HepG2 (cell line): Measurements from ENCODE around the gene NFATC4. TPM values are rescaled to one million over a fixed set of nuclear protein-coding genes. Genes with fewer than 3 reads are reported as not detected.

Experiments
- ATAC-seq: fragments of 200-7000 bp; cut with Tn5 transposase; 3 replicates; pipeline ENCODE4 v1.9.1; 2020; ENCODE audit warnings: mild to moderate bottlenecking, moderate library complexity
- BruUV-seq: library from RNA; stranded (reverse); fragments of 400-500 nt; replicated peaks from 2 replicates; lab custom pipeline; 2021; lab: Mats Ljungman, UMichigan
- CTCF ChIA-PET: fragments of 300-600 bp; formaldehyde crosslinking; extraction: SDS; loops from one replicate; lab custom pipeline; 2021; ENCODE audit warnings: low total read pairs, inconsistent platforms, low intra/inter-chr PET ratio; lab: Yijun Ruan, JAX
- POLR2A ChIA-PET: fragments of 350-600 bp; sonication (Branson Sonifier 250); formaldehyde crosslinking; loops from one replicate; lab custom pipeline; 2020; ENCODE audit warnings: antibody characterized with exemption, inconsistent platforms; lab: Yijun Ruan, JAX
- DNase-seq: peaks from one replicate; pipeline ENCODE4 v3.0.0-alpha.2; 2015; ENCODE audit warnings: low spot score
- FAIRE-seq: peaks from 3 replicates; lab custom pipeline; 2011; peaks lifted over from hg19 to GRCh38; lab: Jason Lieb, UNC
- H2AFZ ChIP-seq: one replicate; pipeline ENCODE4 v1.6.1; 2011; ENCODE audit warnings: low read length, inconsistent platforms
- H3K27ac ChIP-seq: fragments of 300-600 bp; 3 replicates; pipeline ENCODE4 v1.8.0; 2011; ENCODE audit warnings: mixed run types, mild to moderate bottlenecking, mixed read lengths, low read length, inconsistent platforms; ENCODE audit not compliant: insufficient read depth; ENCODE audit errors: extremely low read length
- H3K27me3 ChIP-seq, 2 experiments: fragments of 200-600 bp in 1 of 2; 2 replicates in 1 of 2; 3 replicates in 1 of 2; pipeline versions ENCODE4 v1.6.0 to v1.8.0; 2011; ENCODE audit warnings: low read length in 2 of 2, mild to moderate bottlenecking in 2 of 2, moderate library complexity in 2 of 2, inconsistent platforms in 1 of 2; ENCODE audit not compliant: insufficient read depth in 2 of 2, control insufficient read depth in 1 of 2
- H3K36me3 ChIP-seq, 2 experiments: fragments of 200-600 bp in 1 of 2; replicated peaks in 1 of 2; 2 replicates in 1 of 2; 3 replicates in 1 of 2; pipeline versions ENCODE4 v1.5.1 to v1.8.0; 2011; ENCODE audit warnings: low read length in 2 of 2, inconsistent platforms in 1 of 2; ENCODE audit not compliant: insufficient read depth in 2 of 2, control insufficient read depth in 1 of 2
- H3K4me1 ChIP-seq: 2 replicates; pipeline ENCODE4 v1.5.1; 2012; ENCODE audit warnings: low read length, inconsistent platforms; ENCODE audit not compliant: insufficient read depth
- H3K4me2 ChIP-seq: 2 replicates; pipeline ENCODE4 v1.6.0; 2011; ENCODE audit warnings: low read depth, low read length, inconsistent platforms
- H3K4me3 ChIP-seq, 3 experiments: fragments of 200-600 bp in 1 of 3; sonication (generic), shearing (Covaris generic) in 1 of 3; replicated peaks in 1 of 3; 2 replicates each; pipeline ENCODE4 v1.5.1; 2011 to 2016; ENCODE audit warnings: low read length in 3 of 3, inconsistent platforms in 2 of 3, low read depth in 2 of 3, mild to moderate bottlenecking in 2 of 3, control low read depth in 1 of 3, mixed read lengths in 1 of 3; ENCODE audit not compliant: insufficient read depth in 1 of 3
- H3K79me2 ChIP-seq: one replicate; pipeline ENCODE4 v1.6.1; 2011; ENCODE audit warnings: low read length, inconsistent platforms; ENCODE audit not compliant: insufficient read depth
- H3K9ac ChIP-seq: 2 replicates; pipeline ENCODE4 v1.6.0; 2011; ENCODE audit warnings: mild to moderate bottlenecking, low read depth, low read length, inconsistent platforms; ENCODE audit not compliant: insufficient read depth
- H3K9me3 ChIP-seq: 2 replicates; pipeline ENCODE4 v1.5.1; 2012; ENCODE audit warnings: mild to moderate bottlenecking, low read length
- H4K20me1 ChIP-seq: 2 replicates; pipeline ENCODE4 v1.6.0; 2011; ENCODE audit warnings: inconsistent platforms, mild to moderate bottlenecking, low read length, moderate library complexity; ENCODE audit not compliant: insufficient read depth
- EHMT2 ChIP-seq: fragments of 200-600 bp; sonication (generic); IDR thresholded peaks from 2 replicates; pipeline ENCODE4 v1.7.0; 2017; ENCODE audit warnings: antibody characterized with exemption, low read depth, low read length, borderline replicate concordance
- ELF1 ChIP-seq: sonication (generic); formaldehyde crosslinking; IDR thresholded peaks from 2 replicates; pipeline ENCODE4 v1.4.0; 2020; ENCODE audit warnings: missing genetic modification reagents
- HNRNPK ChIP-seq: fragments of 200-400 bp; formaldehyde crosslinking; IDR thresholded peaks from 2 replicates; pipeline ENCODE4 v1.6.1; 2018; ENCODE audit warnings: low read length, low read depth, moderate library complexity, mild to moderate bottlenecking; ENCODE audit not compliant: poor library complexity, severe bottlenecking
- HNRNPUL1 ChIP-seq: fragments of 200-400 bp; formaldehyde crosslinking; IDR thresholded peaks from 2 replicates; pipeline ENCODE4 v1.6.1; 2017; ENCODE audit warnings: low read depth, mild to moderate bottlenecking, low read length, moderate library complexity
- MTA3 ChIP-seq: sonication (generic); formaldehyde crosslinking; IDR thresholded peaks from 2 replicates; pipeline ENCODE4 v1.4.0; 2020; ENCODE audit warnings: missing genetic modification reagents
- YEATS4 ChIP-seq: sonication (generic); formaldehyde crosslinking; IDR thresholded peaks from 2 replicates; pipeline ENCODE4 v1.4.0; 2020; ENCODE audit warnings: missing genetic modification reagents, borderline replicate concordance
- ZMYM2 ChIP-seq: sonication (generic); formaldehyde crosslinking; IDR thresholded peaks from 2 replicates; pipeline ENCODE4 v1.8.0; 2022; ENCODE audit warnings: mild to moderate bottlenecking, missing genetic modification reagents
- ZNF121 ChIP-seq: sonication (generic); formaldehyde crosslinking; IDR thresholded peaks from 2 replicates; pipeline ENCODE4 v1.5.0; 2020; ENCODE audit warnings: mild to moderate bottlenecking, missing genetic modification reagents
- ZNF282 ChIP-seq: fragments of 450-650 bp; IDR thresholded peaks from 2 replicates; pipeline ENCODE4 v1.6.1; 2018; ENCODE audit not compliant: partially characterized antibody
- ZNF615 ChIP-seq: sonication (generic); formaldehyde crosslinking; IDR thresholded peaks from 2 replicates; pipeline ENCODE4 v1.5.0; 2020; ENCODE audit warnings: mild to moderate bottlenecking, missing genetic modification reagents, borderline replicate concordance
- ZNF841 ChIP-seq: sonication (generic); formaldehyde crosslinking; IDR thresholded peaks from 2 replicates; pipeline ENCODE4 v1.8.1; 2023; ENCODE audit warnings: missing genetic modification reagents, borderline replicate concordance
- ZSCAN12 ChIP-seq: sonication (generic); formaldehyde crosslinking; IDR thresholded peaks from 2 replicates; pipeline ENCODE4 v1.9.0; 2021; ENCODE audit warnings: mild to moderate bottlenecking, missing genetic modification reagents
- WGBS: methylation state at CpG from one replicate; pipeline ENCODE4 v1.1.6; 2017; ENCODE audit warnings: low lambda C conversion rate; 5-methylcytosine and 5-hydroxymethylcytosine counted together
- in situ Hi-C: cut with HindIII; loops from 2 replicates; pipeline ENCODE4 v1.10.0; 2017; ENCODE audit warnings: low pct_unique_long_range_greater_than_20kb; ENCODE audit not compliant: extremely low pct_ligation_motif_present
- intact Hi-C: fragments of 100-400 bp; cut with micrococcal nuclease; formaldehyde crosslinking; loops from one replicate; pipeline ENCODE4 v1.10.0; 2022; ENCODE audit not compliant: unreplicated experiment
- polyA plus RNA-seq, 8 experiments: library from polyadenylated mRNA; depleted of rRNA in 3 of 8; stranded (reverse) in 7 of 8; unstranded in 1 of 8; fragments of >200 nt; fragmentation: Illumina TruSeq in 4 of 8; extraction: Trizol in 4 of 8; gene quantifications; 2 replicates each; pipeline versions ENCODE4 v1.2.1 to v1.2.3, GENCODE V29; 2011 to 2016; ENCODE audit warnings: low read depth in 4 of 8, missing spikeins in 1 of 8, mixed read lengths in 1 of 8; ENCODE audit not compliant: insufficient read depth in 1 of 8
- total RNA-seq, 5 experiments: library from RNA; depleted of rRNA; stranded (reverse); fragments of >200 nt; fragmentation: Illumina TruSeq; extraction: Trizol; gene quantifications; 2 replicates each; pipeline ENCODE4 v1.2.3, GENCODE V29; 2016; ENCODE audit warnings: low read depth in 1 of 5
- TF ChIP-seq, protein P1 (sequence below): IDR thresholded peaks from 2 replicates; pipeline ENCODE4 v1.6.1; 2016; ENCODE audit warnings: missing compliant biosample characterization, missing genetic modification reagents, borderline replicate concordance
- TF ChIP-seq, protein P2 (sequence below): sonication (generic); formaldehyde crosslinking; IDR thresholded peaks from 2 replicates; pipeline ENCODE4 v1.4.0; 2020; ENCODE audit warnings: missing genetic modification reagents, borderline replicate concordance
- TF ChIP-seq, protein P3 (sequence below): sonication (generic); formaldehyde crosslinking; IDR thresholded peaks from 2 replicates; pipeline ENCODE4 v1.4.0; 2020; ENCODE audit warnings: missing genetic modification reagents, mild to moderate bottlenecking, borderline replicate concordance

NFATC4 gene
- total and polyA plus RNA-seq, 2 of the 13 experiments (the other 11 are each of a cell fraction or from before 2014, with no cell fraction given): 0.04 to 0.15 TPM

DNA sequence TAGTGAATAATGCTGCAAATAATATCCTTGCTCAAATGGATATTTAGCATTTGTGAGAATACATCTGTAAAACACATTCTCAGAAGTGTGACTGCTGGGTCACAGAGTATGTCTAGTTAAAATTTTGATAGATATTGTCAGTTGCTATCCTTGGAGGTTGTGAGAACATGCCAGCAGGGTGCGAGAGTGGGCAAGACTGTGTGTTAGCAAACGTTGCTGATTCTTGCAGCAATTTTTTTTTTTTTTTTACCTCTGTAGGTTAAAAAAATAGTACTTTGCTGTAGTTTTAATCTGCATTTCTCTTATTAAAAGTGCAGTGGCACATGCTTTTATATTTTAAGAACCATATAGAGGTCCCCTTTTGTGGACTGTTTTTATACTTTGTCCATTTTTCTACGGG is 26.3 kb downstream of the NFATC4 start:
- no peak for DNase-seq
- POLR2A ChIA-PET: no interaction called here
- no TSS peak for BruUV-seq
- Histone ChIP-seq H4K20me1 (no peaks in the 10 kb centered on the region), H3K9ac (no peak overlapping the region)
- no peak for TF ChIP-seq ZSCAN12 (CRISPR knock-in tag)
- no peak for TF ChIP-seq HNRNPK
- TF ChIP-seq ZMYM2 (CRISPR knock-in tag): no peak
- no peak for TF ChIP-seq HNRNPUL1
- no peak for TF ChIP-seq ZNF282
- TF ChIP-seq, protein P1, sequence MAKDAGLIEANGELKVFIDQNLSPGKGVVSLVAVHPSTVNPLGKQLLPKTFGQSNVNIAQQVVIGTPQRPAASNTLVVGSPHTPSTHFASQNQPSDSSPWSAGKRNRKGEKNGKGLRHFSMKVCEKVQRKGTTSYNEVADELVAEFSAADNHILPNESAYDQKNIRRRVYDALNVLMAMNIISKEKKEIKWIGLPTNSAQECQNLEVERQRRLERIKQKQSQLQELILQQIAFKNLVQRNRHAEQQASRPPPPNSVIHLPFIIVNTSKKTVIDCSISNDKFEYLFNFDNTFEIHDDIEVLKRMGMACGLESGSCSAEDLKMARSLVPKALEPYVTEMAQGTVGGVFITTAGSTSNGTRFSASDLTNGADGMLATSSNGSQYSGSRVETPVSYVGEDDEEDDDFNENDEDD: no peak
- TF ChIP-seq, protein P2, sequence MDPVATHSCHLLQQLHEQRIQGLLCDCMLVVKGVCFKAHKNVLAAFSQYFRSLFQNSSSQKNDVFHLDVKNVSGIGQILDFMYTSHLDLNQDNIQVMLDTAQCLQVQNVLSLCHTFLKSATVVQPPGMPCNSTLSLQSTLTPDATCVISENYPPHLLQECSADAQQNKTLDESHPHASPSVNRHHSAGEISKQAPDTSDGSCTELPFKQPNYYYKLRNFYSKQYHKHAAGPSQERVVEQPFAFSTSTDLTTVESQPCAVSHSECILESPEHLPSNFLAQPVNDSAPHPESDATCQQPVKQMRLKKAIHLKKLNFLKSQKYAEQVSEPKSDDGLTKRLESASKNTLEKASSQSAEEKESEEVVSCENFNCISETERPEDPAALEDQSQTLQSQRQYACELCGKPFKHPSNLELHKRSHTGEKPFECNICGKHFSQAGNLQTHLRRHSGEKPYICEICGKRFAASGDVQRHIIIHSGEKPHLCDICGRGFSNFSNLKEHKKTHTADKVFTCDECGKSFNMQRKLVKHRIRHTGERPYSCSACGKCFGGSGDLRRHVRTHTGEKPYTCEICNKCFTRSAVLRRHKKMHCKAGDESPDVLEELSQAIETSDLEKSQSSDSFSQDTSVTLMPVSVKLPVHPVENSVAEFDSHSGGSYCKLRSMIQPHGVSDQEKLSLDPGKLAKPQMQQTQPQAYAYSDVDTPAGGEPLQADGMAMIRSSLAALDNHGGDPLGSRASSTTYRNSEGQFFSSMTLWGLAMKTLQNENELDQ: no peak
- TF ChIP-seq, protein P3, sequence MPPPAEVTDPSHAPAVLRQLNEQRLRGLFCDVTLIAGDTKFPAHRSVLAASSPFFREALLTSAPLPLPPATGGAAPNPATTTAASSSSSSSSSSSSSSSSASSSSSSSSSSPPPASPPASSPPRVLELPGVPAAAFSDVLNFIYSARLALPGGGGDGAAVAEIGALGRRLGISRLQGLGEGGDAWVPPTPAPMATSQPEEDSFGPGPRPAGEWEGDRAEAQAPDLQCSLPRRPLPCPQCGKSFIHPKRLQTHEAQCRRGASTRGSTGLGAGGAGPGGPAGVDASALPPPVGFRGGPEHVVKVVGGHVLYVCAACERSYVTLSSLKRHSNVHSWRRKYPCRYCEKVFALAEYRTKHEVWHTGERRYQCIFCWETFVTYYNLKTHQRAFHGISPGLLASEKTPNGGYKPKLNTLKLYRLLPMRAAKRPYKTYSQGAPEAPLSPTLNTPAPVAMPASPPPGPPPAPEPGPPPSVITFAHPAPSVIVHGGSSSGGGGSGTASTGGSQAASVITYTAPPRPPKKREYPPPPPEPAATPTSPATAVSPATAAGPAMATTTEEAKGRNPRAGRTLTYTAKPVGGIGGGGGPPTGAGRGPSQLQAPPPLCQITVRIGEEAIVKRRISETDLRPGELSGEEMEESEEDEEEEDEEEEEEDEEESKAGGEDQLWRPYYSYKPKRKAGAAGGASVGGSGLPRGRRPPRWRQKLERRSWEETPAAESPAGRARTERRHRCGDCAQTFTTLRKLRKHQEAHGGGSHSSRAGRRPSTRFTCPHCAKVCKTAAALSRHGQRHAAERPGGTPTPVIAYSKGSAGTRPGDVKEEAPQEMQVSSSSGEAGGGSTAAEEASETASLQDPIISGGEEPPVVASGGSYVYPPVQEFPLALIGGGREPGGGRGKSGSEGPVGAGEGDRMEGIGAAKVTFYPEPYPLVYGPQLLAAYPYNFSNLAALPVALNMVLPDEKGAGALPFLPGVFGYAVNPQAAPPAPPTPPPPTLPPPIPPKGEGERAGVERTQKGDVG: no peak
- no peak for TF ChIP-seq MTA3 (CRISPR knock-in tag)
- no peak for TF ChIP-seq EHMT2
- no peak for TF ChIP-seq ZNF841 (CRISPR knock-in tag)
- TF ChIP-seq YEATS4 (CRISPR knock-in tag): no peak
- TF ChIP-seq ZNF121 (CRISPR knock-in tag): no peak
- TF ChIP-seq ZNF615: no peak
- no peak for TF ChIP-seq ELF1
- TF ChIP-seq, all 625 proteins: peak for 0
- CTCF ChIA-PET: no interaction called here
- Histone ChIP-seq H3K27me3 (peaks cover 11 to 53% of the 10 kb centered on the region in 2 experiments; a peak in 4 of 5 replicates), H3K4me3 (no peak overlapping the region), H3K4me1 (peaks cover 39% of the 10 kb centered on the region), H3K4me2 (no peak overlapping the region), H3K36me3 (no peaks in the 10 kb centered on the region), H3K27ac (no peak overlapping the region), H3K9me3 (no peaks in the 10 kb centered on the region), H2AFZ (no peak overlapping the region), H3K79me2 (no peaks in the 10 kb centered on the region)
- FAIRE-seq (no peak), ATAC-seq (no peak)
- in situ Hi-C loops (no loop called here), intact Hi-C loops (no loop called here)
- WGBS: under 1% methylated on average over 3 of the region's 3 CpGs
